ENCODE results near the gene MFAP3L.

- TF ChIP-seq CTCF (IDR thresholded peaks at IDR 0.05) (no peak), POLR2A (IDR thresholded peaks at IDR 0.05) (no peak), EP300 (IDR thresholded peaks at IDR 0.05) (no peak)
Measured at GRCh38 chr4:170071196-170071595, 45.0 kb upstream of the MFAP3L start.

Data from ovary (tissue), 3 donors.